ENCODE data around the gene LGALS9.
"Not testable (repeated sequence)": the region's sequence is repeated elsewhere in the genome, so short reads cannot be mapped to it uniquely, and the experiment has no call there.

GRCh38 chr17:27645621-27646020, 14.6 kb downstream of the LGALS9 start:
- not testable (repeated sequence) for TF ChIP-seq CTCF, POLR2A (IDR thresholded peaks at IDR 0.05)
